ENCODE results near the gene ALDH1L1. TPM values are rescaled to one million over a fixed set of nuclear protein-coding genes. Genes with fewer than 3 reads are reported as not detected.

Gene ALDH1L1
- total RNA-seq, 1 donor from 2014 or later: 1.0 TPM

- TF ChIP-seq CTCF (IDR thresholded peaks at IDR 0.05; ENCODE audit: unreplicated experiment): no peak
- H3K27me3 Mint-ChIP-seq (ENCODE audit: low read depth): peaks cover 49% of the 10 kb centered on the region
- no peak overlapping the region for H3K27ac Mint-ChIP-seq
- DNase-seq (ENCODE audit: low spot score in 2 of 2, unreplicated experiment in 2 of 2): no peak
- peaks cover 12% of the 10 kb centered on the region for H3K4me1 Mint-ChIP-seq
- H3K36me3 Mint-ChIP-seq: no peaks in the 10 kb centered on the region
- H3K9me3 Mint-ChIP-seq: no peaks in the 10 kb centered on the region
- H3K4me3 Mint-ChIP-seq: no peak overlapping the region
Observed at GRCh38 chr3:126184465-126185000, 4.1 kb upstream of the ALDH1L1 start.

GRCh38 chr3:126181398-126181725 is 976 bp upstream of the ALDH1L1 start:
- H3K4me1 Mint-ChIP-seq: peaks cover 16% of the 10 kb centered on the region
- H3K27ac Mint-ChIP-seq: no peak overlapping the region
- peak overlapping the region; percentile 76 for H3K4me3 Mint-ChIP-seq
- no peak for TF ChIP-seq CTCF (IDR thresholded peaks at IDR 0.05; ENCODE audit: unreplicated experiment)
- H3K9me3 Mint-ChIP-seq: peaks cover 5% of the 10 kb centered on the region
- H3K36me3 Mint-ChIP-seq: no peaks in the 10 kb centered on the region
- H3K27me3 Mint-ChIP-seq (ENCODE audit: low read depth): peaks cover 48% of the 10 kb centered on the region
- no peak for DNase-seq (ENCODE audit: low spot score in 2 of 2, unreplicated experiment in 2 of 2)

GRCh38 chr3:126179825-126180476 is 435 bp downstream of the ALDH1L1 start:
- Mint-ChIP-seq H3K27me3 (ENCODE audit: low read depth) (peaks cover 58% of the 10 kb centered on the region), H3K4me3 (peak overlapping the region; percentile 76), H3K4me1 (peaks cover 16% of the 10 kb centered on the region), H3K9me3 (peaks cover 16% of the 10 kb centered on the region), H3K36me3 (no peaks in the 10 kb centered on the region), H3K27ac (no peak overlapping the region)
- DNase-seq (ENCODE audit: low spot score in 2 of 2, unreplicated experiment in 2 of 2): no peak
- TF ChIP-seq CTCF (IDR thresholded peaks at IDR 0.05; ENCODE audit: unreplicated experiment): no peak

- Mint-ChIP-seq H3K27ac (peak overlapping the region; percentile 90), H3K36me3 (peaks cover 4% of the 10 kb centered on the region), H3K9me3 (peaks cover 17% of the 10 kb centered on the region), H3K27me3 (ENCODE audit: low read depth) (peaks cover 8% of the 10 kb centered on the region), H3K4me1 (peaks cover 20% of the 10 kb centered on the region), H3K4me3 (no peak overlapping the region)
- DNase-seq (ENCODE audit: low spot score in 2 of 2, unreplicated experiment in 2 of 2): no peak
- TF ChIP-seq CTCF (IDR thresholded peaks at IDR 0.05; ENCODE audit: unreplicated experiment): no peak
Observed at GRCh38 chr3:126170073-126170777, 10.2 kb downstream of the ALDH1L1 start.

GRCh38 chr3:126167566-126167965 is 12.8 kb downstream of the ALDH1L1 start:
- DNase-seq (ENCODE audit: low spot score in 2 of 2, unreplicated experiment in 2 of 2): no peak
- no peak for TF ChIP-seq CTCF (IDR thresholded peaks at IDR 0.05; ENCODE audit: unreplicated experiment)
- peaks cover 16% of the 10 kb centered on the region for H3K9me3 Mint-ChIP-seq
- H3K27ac Mint-ChIP-seq: no peak overlapping the region
- H3K36me3 Mint-ChIP-seq: peaks cover 4% of the 10 kb centered on the region
- peaks cover 10% of the 10 kb centered on the region for H3K27me3 Mint-ChIP-seq (ENCODE audit: low read depth)
- H3K4me3 Mint-ChIP-seq: no peak overlapping the region
- H3K4me1 Mint-ChIP-seq: peaks cover 20% of the 10 kb centered on the region
